ENCODE measurements around the gene RGL3.
"Not testable (repeated sequence)": the region's sequence is repeated elsewhere in the genome, so short reads cannot be mapped to it uniquely, and the experiment has no call there.

GRCh38 chr19:11458912-11459311 is 39.8 kb upstream of the RGL3 start:
- TF ChIP-seq, protein P1, sequence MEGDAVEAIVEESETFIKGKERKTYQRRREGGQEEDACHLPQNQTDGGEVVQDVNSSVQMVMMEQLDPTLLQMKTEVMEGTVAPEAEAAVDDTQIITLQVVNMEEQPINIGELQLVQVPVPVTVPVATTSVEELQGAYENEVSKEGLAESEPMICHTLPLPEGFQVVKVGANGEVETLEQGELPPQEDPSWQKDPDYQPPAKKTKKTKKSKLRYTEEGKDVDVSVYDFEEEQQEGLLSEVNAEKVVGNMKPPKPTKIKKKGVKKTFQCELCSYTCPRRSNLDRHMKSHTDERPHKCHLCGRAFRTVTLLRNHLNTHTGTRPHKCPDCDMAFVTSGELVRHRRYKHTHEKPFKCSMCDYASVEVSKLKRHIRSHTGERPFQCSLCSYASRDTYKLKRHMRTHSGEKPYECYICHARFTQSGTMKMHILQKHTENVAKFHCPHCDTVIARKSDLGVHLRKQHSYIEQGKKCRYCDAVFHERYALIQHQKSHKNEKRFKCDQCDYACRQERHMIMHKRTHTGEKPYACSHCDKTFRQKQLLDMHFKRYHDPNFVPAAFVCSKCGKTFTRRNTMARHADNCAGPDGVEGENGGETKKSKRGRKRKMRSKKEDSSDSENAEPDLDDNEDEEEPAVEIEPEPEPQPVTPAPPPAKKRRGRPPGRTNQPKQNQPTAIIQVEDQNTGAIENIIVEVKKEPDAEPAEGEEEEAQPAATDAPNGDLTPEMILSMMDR (conservative IDR thresholded peaks at IDR 0.05 in 1 of 2, IDR thresholded peaks at IDR 0.05 in 1 of 2; ENCODE audit: low read depth in 1 of 2, low read length in 2 of 2): not testable (repeated sequence)
- TF ChIP-seq EZH2 (IDR thresholded peaks at IDR 0.05; ENCODE audit: low read length, missing control alignments): not testable (repeated sequence)
